Measurements from ENCODE around the gene THADA. TPM values are rescaled to one million over a fixed set of nuclear protein-coding genes. Genes with fewer than 3 reads are reported as not detected.

THADA gene
- total RNA-seq, 1 experiment from 2014 or later, result 20.1 TPM

GRCh38 chr2:43465234-43465633, 130.6 kb downstream of the THADA start:
- H2BK120ac ChIP-seq (ENCODE audit: low read depth, low read length, poor library complexity, severe bottlenecking), result no peak overlapping the region
- H3K79me2 ChIP-seq (ENCODE audit: insufficient read depth, low read length), result no peaks in the 10 kb centered on the region
- TF ChIP-seq CTCF (conservative IDR thresholded peaks at IDR 0.05), result no peak
- no peak overlapping the region for H3K27ac ChIP-seq (ENCODE audit: insufficient read length, low read depth, low read length)
- no peak overlapping the region for H3K18ac ChIP-seq (ENCODE audit: insufficient read length, low read depth, low read length)
- no peaks in the 10 kb centered on the region for H3K9me3 Mint-ChIP-seq
- no peaks in the 10 kb centered on the region for H3K79me1 ChIP-seq (ENCODE audit: insufficient read depth, low read depth, low read length, poor library complexity, severe bottlenecking)
- no peak overlapping the region for H2BK5ac ChIP-seq (ENCODE audit: insufficient read length, low read length)
- H2BK12ac ChIP-seq (ENCODE audit: insufficient read length, low read depth, low read length), result no peak overlapping the region
- no peak overlapping the region for H2AFZ ChIP-seq (ENCODE audit: low read length)
- no peak overlapping the region for H3K56ac ChIP-seq (ENCODE audit: insufficient read length, low read depth, low read length)
- no peak overlapping the region for H4K5ac ChIP-seq (ENCODE audit: insufficient read length, low read depth, low read length)
- H4K8ac ChIP-seq (replicated peaks; ENCODE audit: insufficient read length, low read depth, low read length), result no peak overlapping the region
- no peak overlapping the region for H4K91ac ChIP-seq (ENCODE audit: insufficient read length, low read depth, low read length)
- no peaks in the 10 kb centered on the region for H3K27me3 Mint-ChIP-seq (ENCODE audit: low read depth)
- H3K4me1 Mint-ChIP-seq, result peaks cover 10 to 14% of the 10 kb centered on the region in 2 experiments
- no peak overlapping the region for H3K9ac ChIP-seq (ENCODE audit: extremely low read depth, insufficient read length, low read length)
- H3K4me2 ChIP-seq (ENCODE audit: insufficient read depth, insufficient read length, low read length), result no peak overlapping the region
- no peak overlapping the region for H3K4ac ChIP-seq (ENCODE audit: low read depth, low read length)
- H2BK20ac ChIP-seq (ENCODE audit: low read depth, low read length, poor library complexity, severe bottlenecking), result no peak overlapping the region
- DNase-seq, result no peak
- no peak overlapping the region for H3K4me3 Mint-ChIP-seq
- no CpG with 5 or more reads among the region's 2 CpGs for WGBS (ENCODE audit: extremely low coverage, insufficient read length, low lambda C conversion rate)
- H3K4me1 ChIP-seq (ENCODE audit: insufficient read depth, low read length), result no peaks in the 10 kb centered on the region
- H3K14ac ChIP-seq (ENCODE audit: insufficient read depth, low read length), result no peak overlapping the region
- H2BK15ac ChIP-seq (ENCODE audit: low read depth, low read length), result no peak overlapping the region
- no peaks in the 10 kb centered on the region for H3K9me3 ChIP-seq (ENCODE audit: control insufficient read depth, low read depth, low read length)
- no peak overlapping the region for H3T11ph ChIP-seq (ENCODE audit: low read length)
- no peaks in the 10 kb centered on the region for H3K23me2 ChIP-seq (ENCODE audit: insufficient read length, low read depth, low read length, poor library complexity, severe bottlenecking)
- peak overlapping the region in 1 of 3 experiments; percentile 11; a peak in 1 of 7 replicates for H3K27ac Mint-ChIP-seq
- no peaks in the 10 kb centered on the region for H3K36me3 Mint-ChIP-seq (ENCODE audit: insufficient read depth in 1 of 3, low read depth in 3 of 3)
- H2AK5ac ChIP-seq (ENCODE audit: insufficient read length, low read length), result no peak overlapping the region
- H4K20me1 ChIP-seq (ENCODE audit: control insufficient read depth, insufficient read depth, insufficient read length), result no peaks in the 10 kb centered on the region
- no peak overlapping the region for H3K23ac ChIP-seq (ENCODE audit: insufficient read length, low read depth, low read length)
- H3K27me3 ChIP-seq (ENCODE audit: insufficient read depth, low read length), result no peaks in the 10 kb centered on the region

Data from H9 (cell line).